Adrenal gland (tissue), 5 donors: ENCODE measurements around the gene NEUROD6.

Experiments used
- POLR2A ChIP-seq, 2 donors: fragments of 450-650 bp; IDR thresholded peaks; one replicate each; pipeline ENCODE4 v1.6.1; 2017; ENCODE audit warnings: antibody characterized with exemption in 2 of 2, mild to moderate bottlenecking in 2 of 2, moderate library complexity in 1 of 2
- TF ChIP-seq, protein P1 (sequence below), 6 experiments: fragments of 450-650 bp in 4 of 6; fragments of 200-600 bp in 2 of 6; sonication (generic) in 1 of 6; IDR thresholded peaks; 1 replicate in 5 of 6; 2 replicates in 1 of 6; pipeline versions ENCODE4 v1.5.1 to v1.8.0; 2016 to 2021; ENCODE audit warnings: antibody characterized with exemption in 6 of 6, mild to moderate bottlenecking in 2 of 6, moderate library complexity in 1 of 6
- donor health status: DM: no; HTN: no; CAD: no.

DNA sequence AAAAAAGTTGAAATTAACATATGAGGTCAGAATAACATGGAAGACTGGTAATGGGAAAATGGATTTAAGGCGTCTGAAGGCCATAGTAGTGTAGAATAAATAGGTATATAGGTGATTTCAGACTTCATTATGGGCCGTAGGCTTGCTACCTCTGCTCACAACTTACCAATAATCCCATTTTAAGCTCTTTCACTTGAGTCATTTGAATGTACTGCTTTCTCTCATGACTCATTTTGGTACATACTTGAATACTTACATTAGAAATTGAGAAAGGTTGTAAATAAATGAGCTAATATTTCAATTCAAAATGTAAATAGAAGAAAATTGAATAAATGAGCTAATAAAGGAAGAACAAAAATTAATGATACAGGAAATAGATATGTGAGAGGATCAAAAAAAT is 42.2 kb upstream of the NEUROD6 start:
- TF ChIP-seq POLR2A (IDR thresholded peaks at IDR 0.05): no peak
- TF ChIP-seq, protein P1, sequence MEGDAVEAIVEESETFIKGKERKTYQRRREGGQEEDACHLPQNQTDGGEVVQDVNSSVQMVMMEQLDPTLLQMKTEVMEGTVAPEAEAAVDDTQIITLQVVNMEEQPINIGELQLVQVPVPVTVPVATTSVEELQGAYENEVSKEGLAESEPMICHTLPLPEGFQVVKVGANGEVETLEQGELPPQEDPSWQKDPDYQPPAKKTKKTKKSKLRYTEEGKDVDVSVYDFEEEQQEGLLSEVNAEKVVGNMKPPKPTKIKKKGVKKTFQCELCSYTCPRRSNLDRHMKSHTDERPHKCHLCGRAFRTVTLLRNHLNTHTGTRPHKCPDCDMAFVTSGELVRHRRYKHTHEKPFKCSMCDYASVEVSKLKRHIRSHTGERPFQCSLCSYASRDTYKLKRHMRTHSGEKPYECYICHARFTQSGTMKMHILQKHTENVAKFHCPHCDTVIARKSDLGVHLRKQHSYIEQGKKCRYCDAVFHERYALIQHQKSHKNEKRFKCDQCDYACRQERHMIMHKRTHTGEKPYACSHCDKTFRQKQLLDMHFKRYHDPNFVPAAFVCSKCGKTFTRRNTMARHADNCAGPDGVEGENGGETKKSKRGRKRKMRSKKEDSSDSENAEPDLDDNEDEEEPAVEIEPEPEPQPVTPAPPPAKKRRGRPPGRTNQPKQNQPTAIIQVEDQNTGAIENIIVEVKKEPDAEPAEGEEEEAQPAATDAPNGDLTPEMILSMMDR (IDR thresholded peaks at IDR 0.05): no peak
